NCI-H345 treated with DMSO at 0.1 percent for 48 hours (cell line): ENCODE data around the gene SYF2.
A peak's percentile ranks its signal among the peaks of the same experiment; 100 is the strongest.
"Not testable (repeated sequence)": the region's sequence is repeated elsewhere in the genome, so short reads cannot be mapped to it uniquely, and the experiment has no call there.

Experiments used
- DNase-seq: peaks from one replicate; lab custom pipeline; 2025; ENCODE audit not compliant: unreplicated experiment; lab: John Stamatoyannopoulos, UW

The SYF2 gene

GRCh38 chr1:25232027-25232865 lies at the start of gene SYF2:
SYF2 (minus strand) TSS chr1:25232502; CDS start chr1:25232467, 35 bp downstream.
- peak; percentile 87 for DNase-seq

- DNase-seq: not testable (repeated sequence)
Measured at GRCh38 chr1:25279693-25280111, 47.4 kb upstream of the SYF2 start.

GRCh38 chr1:25278790-25279189 lies 46.5 kb upstream of the SYF2 start:
- DNase-seq: not testable (repeated sequence)

GRCh38 chr1:25278358-25278757 lies 46.1 kb upstream of the SYF2 start:
- DNase-seq: not testable (repeated sequence)

- DNase-seq: not testable (repeated sequence)
Measured at GRCh38 chr1:25277295-25277694, 45.0 kb upstream of the SYF2 start.

GRCh38 chr1:25275648-25276047 lies 43.3 kb upstream of the SYF2 start:
- DNase-seq: not testable (repeated sequence)

GRCh38 chr1:25272238-25272637 lies 39.9 kb upstream of the SYF2 start, which contains the start of gene RHD:
RHD (plus strand) TSS chr1:25272509; CDS start chr1:25272548, 39 bp downstream.
- DNase-seq: not testable (repeated sequence)

GRCh38 chr1:25268143-25268760 lies 36.0 kb upstream of the SYF2 start:
- not testable (repeated sequence) for DNase-seq

GRCh38 chr1:25267288-25268142 lies 35.2 kb upstream of the SYF2 start:
- DNase-seq: peak; percentile 52

- not testable (repeated sequence) for DNase-seq
Measured at GRCh38 chr1:25266554-25267287, 34.4 kb upstream of the SYF2 start.

GRCh38 chr1:25260336-25260735 lies 28.0 kb upstream of the SYF2 start:
- DNase-seq: not testable (repeated sequence)

- not testable (repeated sequence) for DNase-seq
Measured at GRCh38 chr1:25259813-25260212, 27.5 kb upstream of the SYF2 start.

GRCh38 chr1:25257196-25257595 lies 24.9 kb upstream of the SYF2 start:
- DNase-seq: no peak

- DNase-seq: no peak
Measured at GRCh38 chr1:25256578-25256965, 24.3 kb upstream of the SYF2 start.

GRCh38 chr1:25255706-25256577 lies 23.6 kb upstream of the SYF2 start:
- no peak for DNase-seq

- DNase-seq: no peak
Measured at GRCh38 chr1:25253911-25254310, 21.6 kb upstream of the SYF2 start.

GRCh38 chr1:25247829-25248754 lies 15.8 kb upstream of the SYF2 start:
- no peak for DNase-seq

GRCh38 chr1:25247024-25247828 lies 14.9 kb upstream of the SYF2 start, which contains the start of gene RSRP1:
RSRP1 (minus strand) TSS chr1:25247454; CDS start chr1:25246963, 491 bp downstream.
- peak; percentile 95 for DNase-seq
